ENCODE measurements around the gene SAC3D1.

- TF ChIP-seq CTCF (IDR thresholded peaks at IDR 0.05) (no peak), POLR2A (IDR thresholded peaks at IDR 0.05) (no peak)
Observed at GRCh38 chr11:65066805-65067291, 25.8 kb downstream of the SAC3D1 start.

All from Peyer's patch (tissue), 4 donors.